SK-N-SH (cell line): ENCODE results near the gene MLLT10. TPM values are rescaled to one million over a fixed set of nuclear protein-coding genes. Genes with fewer than 3 reads are reported as not detected.

Source experiments
- CTCF ChIA-PET: fragments of 300-600, 350-600 bp; formaldehyde crosslinking; extraction: SDS; loops from one replicate; lab custom pipeline; 2021; lab: Yijun Ruan, JAX
- POLR2A ChIA-PET: fragments of 350-600 bp; sonication (Branson Sonifier 250); formaldehyde crosslinking; extraction: SDS; loops from one replicate; lab custom pipeline; 2020; ENCODE audit warnings: antibody characterized with exemption, inconsistent platforms; lab: Yijun Ruan, JAX
- DNase-seq: peaks from one replicate; pipeline ENCODE4 v3.0.0; 2012
- H2AFZ ChIP-seq: fragments of 200-600 bp; sonication (generic); 2 replicates; pipeline ENCODE4 v1.8.1; 2016; ENCODE audit warnings: antibody characterized with exemption, mild to moderate bottlenecking, low read depth
- H3F3A ChIP-seq: fragments of 200-600 bp; sonication (generic); replicated peaks from 2 replicates; pipeline ENCODE3; 2016; ENCODE audit warnings: antibody characterized with exemption, mild to moderate bottlenecking; ENCODE audit not compliant: insufficient read depth
- H3K27ac ChIP-seq, 2 experiments: fragments of 200-500 bp in 1 of 2; fragments of 200-600 bp in 1 of 2; sonication (Bioruptor generic) in 1 of 2; sonication (generic), shearing (Covaris generic) in 1 of 2; 2 replicates each; pipeline versions ENCODE4 v1.5.1 to v1.6.1; 2014 to 2016; ENCODE audit warnings: low read depth in 2 of 2, inconsistent platforms in 1 of 2, low read length in 1 of 2, mild to moderate bottlenecking in 1 of 2, mixed read lengths in 1 of 2
- H3K27me3 ChIP-seq: fragments of 200-600 bp; sonication (generic), shearing (Covaris generic); 2 replicates; pipeline ENCODE4 v1.6.1; 2016; ENCODE audit warnings: mixed run types; ENCODE audit not compliant: insufficient read depth
- H3K36me3 ChIP-seq, 2 experiments: fragments of 200-500 bp in 1 of 2; fragments of 200-600 bp in 1 of 2; sonication (Bioruptor generic) in 1 of 2; sonication (generic) in 1 of 2; replicated peaks in 1 of 2; 2 replicates each; pipeline versions ENCODE3 to v1.5.1; 2014 to 2016; ENCODE audit warnings: low read length in 1 of 2, mild to moderate bottlenecking in 1 of 2; ENCODE audit not compliant: insufficient read depth in 2 of 2, control insufficient read depth in 1 of 2
- H3K4me1 ChIP-seq, 2 experiments: fragments of 200-500 bp in 1 of 2; fragments of 200-600 bp in 1 of 2; sonication (Bioruptor generic) in 1 of 2; sonication (generic), shearing (Covaris generic) in 1 of 2; 2 replicates each; pipeline versions ENCODE4 v1.5.1 to v1.6.1; 2014 to 2016; ENCODE audit warnings: low read depth in 1 of 2, low read length in 1 of 2, mixed run types in 1 of 2; ENCODE audit not compliant: insufficient read depth in 2 of 2, control insufficient read depth in 1 of 2
- H3K4me2 ChIP-seq: fragments of 200-600 bp; sonication (generic), shearing (Covaris generic); 2 replicates; pipeline ENCODE4 v1.6.1; 2017; ENCODE audit warnings: mixed run types
- H3K4me3 ChIP-seq, 2 experiments: fragments of 200-500 bp in 1 of 2; fragments of 200-600 bp in 1 of 2; sonication (Bioruptor generic) in 1 of 2; sonication (generic), shearing (Covaris generic) in 1 of 2; 2 replicates each; pipeline versions ENCODE4 v1.5.1 to v1.8.1; 2014 to 2016; ENCODE audit warnings: low read depth in 2 of 2, inconsistent platforms in 1 of 2, low read length in 1 of 2, mild to moderate bottlenecking in 1 of 2, mixed read lengths in 1 of 2, moderate library complexity in 1 of 2
- H3K79me2 ChIP-seq: fragments of 200-600 bp; sonication (generic); 2 replicates; pipeline ENCODE4 v1.8.1; 2017; ENCODE audit warnings: mild to moderate bottlenecking; ENCODE audit not compliant: insufficient read depth
- H3K9ac ChIP-seq: fragments of 200-600 bp; sonication (generic); 2 replicates; pipeline ENCODE4 v1.6.1; 2017; ENCODE audit warnings: mixed run types
- H3K9me2 ChIP-seq: fragments of 200-600 bp; sonication (generic); 2 replicates; pipeline ENCODE4 v1.6.1; 2017; ENCODE audit warnings: mixed run types
- H3K9me3 ChIP-seq: fragments of 200-600 bp; sonication (generic); 2 replicates; pipeline ENCODE4 v1.6.1; 2017; ENCODE audit warnings: mixed run types, mild to moderate bottlenecking, moderate library complexity
- H4K20me1 ChIP-seq: fragments of 200-600 bp; sonication (generic); 2 replicates; pipeline ENCODE4 v1.6.1; 2017; ENCODE audit warnings: mild to moderate bottlenecking, mixed run types; ENCODE audit not compliant: insufficient read depth
- EZH2phosphoT487 ChIP-seq: fragments of 200-600 bp; sonication (generic); IDR thresholded peaks from 2 replicates; pipeline ENCODE4 v1.6.1; 2017; ENCODE audit warnings: low read depth, mixed run types, mild to moderate bottlenecking, antibody characterized with exemption, moderate library complexity, borderline replicate concordance
- GATA2 ChIP-seq: sonication (generic); formaldehyde crosslinking; IDR thresholded peaks from 2 replicates; pipeline ENCODE4 v1.5.0; 2020; ENCODE audit warnings: mild to moderate bottlenecking, missing genetic modification reagents
- SIN3A ChIP-seq: IDR thresholded peaks from 2 replicates; pipeline ENCODE4 v1.6.1; 2012; ENCODE audit warnings: low read depth, mild to moderate bottlenecking, low read length, moderate library complexity, borderline replicate concordance
- WGBS: methylation state at CpG from one replicate; pipeline ENCODE4 v1.1.6; 2017; ENCODE audit warnings: low lambda C conversion rate; 5-methylcytosine and 5-hydroxymethylcytosine counted together
- polyA plus RNA-seq, 3 experiments: library from polyadenylated mRNA; depleted of rRNA; stranded (reverse); fragments of >200 nt; gene quantifications; 2 replicates each; pipeline ENCODE4 v1.2.3, GENCODE V29; 2012
- TF ChIP-seq, protein P1 (sequence below): fragments of 150-350 bp; IDR thresholded peaks from 2 replicates; pipeline ENCODE4 v1.6.1; 2017; ENCODE audit warnings: antibody characterized with exemption, low read length, low read depth, borderline replicate concordance

Gene MLLT10
- polyA plus RNA-seq, 1 of the 3 experiments (the other 2 are of a cell fraction) = 26.0 TPM

DNA sequence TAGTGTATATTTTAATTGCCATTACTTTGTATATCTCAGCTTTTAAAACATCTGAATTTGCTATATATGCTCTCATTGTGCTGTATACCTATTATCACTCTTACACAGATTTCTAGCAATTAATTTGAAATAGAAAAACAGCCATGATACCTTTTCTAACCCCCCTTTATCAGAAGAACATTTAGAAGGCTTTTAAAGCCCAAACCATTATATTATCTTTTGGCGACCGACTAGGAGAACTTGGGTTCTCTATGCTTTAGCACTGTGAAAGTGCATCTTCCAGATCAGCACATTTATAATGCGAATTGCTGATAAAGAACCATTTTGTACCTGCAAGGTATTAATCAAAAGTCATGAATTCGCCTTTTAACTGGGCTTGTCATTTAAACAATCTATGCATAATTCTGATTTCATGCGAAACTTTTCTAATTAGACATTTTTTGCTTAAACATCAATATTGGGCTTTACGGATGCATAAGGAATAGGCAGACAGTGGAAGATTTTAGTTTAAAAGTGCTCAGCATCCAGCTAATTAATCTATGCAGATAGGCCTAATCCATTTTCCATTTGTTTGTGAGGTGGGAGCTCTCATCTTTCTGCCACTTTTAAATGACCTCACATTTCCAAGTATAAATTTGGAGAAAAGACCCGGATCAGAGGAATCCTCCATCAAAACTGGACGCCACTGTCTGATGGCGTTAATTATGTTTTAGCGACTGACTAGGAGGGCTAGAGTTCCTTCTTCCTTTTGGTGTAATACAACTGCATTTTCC, 1.2 kb upstream of the MLLT10 start:
- peak overlapping the region; percentile 74 for H3K4me3 ChIP-seq
- ChIA-PET POLR2A (interaction anchor here (1.2 to 3.4 kb wide), 4 partner anchors 12 to 37 kb away, joined by 3 to 16 read pairs (median 6); no protein-coding TSS in a partner anchor), CTCF (interaction anchor here (0.9 to 2.4 kb wide), 10 partner anchors 12 to 254 kb away, joined by 3 to 17 read pairs (median 4); no protein-coding TSS in a partner anchor)
- H3F3A ChIP-seq = peaks cover 32% of the 10 kb centered on the region
- H3K36me3 ChIP-seq = peaks cover 0 to 7% of the 10 kb centered on the region in 2 experiments
- H3K9me2 ChIP-seq = no peaks in the 10 kb centered on the region
- peaks cover 15 to 32% of the 10 kb centered on the region in 2 experiments; a peak in 3 of 4 replicates for H3K4me1 ChIP-seq
- H3K79me2 ChIP-seq = peaks cover 66% of the 10 kb centered on the region
- TF ChIP-seq EZH2phosphoT487 (no peak), GATA2 (CRISPR knock-in tag) (peak; percentile 36; the same call in 1 of the 2 replicates)
- peak overlapping the region; percentile 84 for H2AFZ ChIP-seq
- peak overlapping the region; percentile 94 to 99 for H3K27ac ChIP-seq
- no peaks in the 10 kb centered on the region for H3K27me3 ChIP-seq
- no peak for DNase-seq
- WGBS = 5% methylated on average over 10 of the region's 10 CpGs
- peak overlapping the region; percentile 76 for H3K9ac ChIP-seq
- H4K20me1 ChIP-seq = peaks cover 24% of the 10 kb centered on the region
- H3K9me3 ChIP-seq = no peaks in the 10 kb centered on the region
- H3K4me2 ChIP-seq = peak overlapping the region; percentile 86

DNA sequence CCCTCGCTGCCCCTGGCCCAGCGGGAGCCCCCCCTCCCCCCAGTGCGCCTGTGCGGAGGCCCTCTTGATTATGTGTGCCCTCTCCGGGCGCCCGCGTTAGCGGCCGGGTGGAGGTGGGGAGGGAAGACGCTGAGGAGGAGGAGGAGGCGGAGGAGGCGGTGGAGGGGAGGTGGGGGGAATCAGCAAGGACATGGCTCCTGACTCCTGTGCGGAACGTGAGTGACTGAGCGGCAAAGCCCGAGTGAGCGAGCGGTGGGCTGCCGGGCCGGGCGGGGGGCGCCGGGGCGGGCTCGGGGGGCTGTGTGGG, 201 bp downstream of the MLLT10 start:
- H2AFZ ChIP-seq = no peak overlapping the region
- H3K27ac ChIP-seq = peak overlapping the region; percentile 52 to 99; a peak in 3 of 4 replicates
- H3K27me3 ChIP-seq = no peaks in the 10 kb centered on the region
- peaks cover 20% of the 10 kb centered on the region for H3F3A ChIP-seq
- H3K9me3 ChIP-seq = no peaks in the 10 kb centered on the region
- peaks cover 74% of the 10 kb centered on the region for H3K79me2 ChIP-seq
- H4K20me1 ChIP-seq = peaks cover 24% of the 10 kb centered on the region
- no peak for DNase-seq
- H3K9me2 ChIP-seq = no peaks in the 10 kb centered on the region
- POLR2A ChIA-PET = interaction anchor here (0.7 to 3.4 kb wide), 3 partner anchors 9 to 38 kb away, joined by 3 to 16 read pairs (median 4); partner anchors contain the start of gene SKIDA1
- peak overlapping the region; percentile 58; the same call in 1 of the 2 replicates for H3K9ac ChIP-seq
- peak overlapping the region; percentile 61 to 74 for H3K4me3 ChIP-seq
- peaks cover 8 to 19% of the 10 kb centered on the region in 2 experiments for H3K36me3 ChIP-seq
- WGBS = 0% methylated on average over 16 of the region's 26 CpGs
- H3K4me1 ChIP-seq = peaks cover 15 to 30% of the 10 kb centered on the region in 2 experiments; a peak in 3 of 4 replicates
- CTCF ChIA-PET = interaction anchor here (1.5 to 2.3 kb wide), 3 partner anchors 38 to 198 kb away, joined by 5 to 17 read pairs (median 15); no protein-coding TSS in a partner anchor
- TF ChIP-seq, protein P1, sequence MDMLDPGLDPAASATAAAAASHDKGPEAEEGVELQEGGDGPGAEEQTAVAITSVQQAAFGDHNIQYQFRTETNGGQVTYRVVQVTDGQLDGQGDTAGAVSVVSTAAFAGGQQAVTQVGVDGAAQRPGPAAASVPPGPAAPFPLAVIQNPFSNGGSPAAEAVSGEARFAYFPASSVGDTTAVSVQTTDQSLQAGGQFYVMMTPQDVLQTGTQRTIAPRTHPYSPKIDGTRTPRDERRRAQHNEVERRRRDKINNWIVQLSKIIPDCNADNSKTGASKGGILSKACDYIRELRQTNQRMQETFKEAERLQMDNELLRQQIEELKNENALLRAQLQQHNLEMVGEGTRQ = no peak
- peak; percentile 38; the same call in 1 of the 2 replicates for TF ChIP-seq SIN3A
- H3K4me2 ChIP-seq = peak overlapping the region; percentile 46; the same call in 1 of the 2 replicates
